ENCODE measurements around the gene ZBTB26. TPM values are rescaled to one million over a fixed set of nuclear protein-coding genes. Genes with fewer than 3 reads are reported as not detected.
A peak's percentile ranks its signal among the peaks of the same experiment; 100 is the strongest.

The ZBTB26 gene
- 6.0 and 6.3 TPM in 2 replicates for total RNA-seq

DNA sequence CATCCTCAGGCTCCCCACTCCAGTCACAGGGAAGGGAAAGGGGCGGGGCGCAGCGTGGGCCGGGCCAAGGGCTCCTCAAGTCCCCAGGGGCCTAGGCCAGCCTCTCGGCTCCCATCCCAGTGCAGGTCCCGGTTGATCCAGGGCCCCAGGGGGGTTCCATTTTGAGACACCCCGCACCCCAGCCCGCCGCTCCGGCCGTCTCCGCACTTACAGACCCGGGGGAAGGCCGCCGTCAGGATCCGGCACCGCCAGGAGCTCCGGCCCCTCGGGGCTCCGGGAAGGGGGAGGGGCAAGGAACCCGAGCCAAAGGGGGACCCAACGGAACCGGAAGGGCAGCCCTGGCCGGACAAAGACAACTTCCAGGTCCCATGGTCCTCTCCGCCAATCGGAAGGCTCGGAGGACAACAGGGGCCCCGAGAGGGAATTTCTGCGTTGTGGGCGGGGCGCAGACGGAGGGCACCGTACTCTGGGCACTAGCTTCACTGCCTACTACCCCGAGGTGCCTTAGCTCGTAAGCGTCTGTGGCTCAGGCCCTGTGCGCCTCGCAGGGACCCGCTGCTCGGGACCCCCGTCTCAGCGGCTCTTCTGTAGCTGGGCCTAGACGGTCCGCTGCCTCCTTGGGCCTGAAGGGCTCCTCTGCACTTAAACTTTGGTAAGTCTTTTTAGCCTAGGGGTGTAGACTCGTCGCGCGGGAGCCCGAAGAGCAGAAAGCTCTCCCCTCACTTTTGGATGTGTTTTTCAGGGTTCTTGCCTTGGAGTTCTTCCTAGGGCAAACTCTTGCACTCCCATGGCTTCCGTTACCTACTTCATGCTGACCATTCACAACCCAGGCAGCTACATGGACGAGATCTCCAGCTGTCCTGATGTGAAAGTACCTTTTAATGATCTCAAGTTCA lies at the start of gene ZBTB26:
Gene ZBTB26, minus strand, starts transcription at position 287 of the 896 bp plus-strand sequence. CDS start 11,578 bp downstream, outside the sequence.

GRCh38 chr9:122940749-122941581 lies 9.7 kb upstream of the ZBTB26 start, which contains the start of gene RABGAP1:
Gene RABGAP1, plus strand, starts transcription at chr9:122941020. Its CDS starts 16,040 bp downstream, at chr9:122957060.

DNA sequence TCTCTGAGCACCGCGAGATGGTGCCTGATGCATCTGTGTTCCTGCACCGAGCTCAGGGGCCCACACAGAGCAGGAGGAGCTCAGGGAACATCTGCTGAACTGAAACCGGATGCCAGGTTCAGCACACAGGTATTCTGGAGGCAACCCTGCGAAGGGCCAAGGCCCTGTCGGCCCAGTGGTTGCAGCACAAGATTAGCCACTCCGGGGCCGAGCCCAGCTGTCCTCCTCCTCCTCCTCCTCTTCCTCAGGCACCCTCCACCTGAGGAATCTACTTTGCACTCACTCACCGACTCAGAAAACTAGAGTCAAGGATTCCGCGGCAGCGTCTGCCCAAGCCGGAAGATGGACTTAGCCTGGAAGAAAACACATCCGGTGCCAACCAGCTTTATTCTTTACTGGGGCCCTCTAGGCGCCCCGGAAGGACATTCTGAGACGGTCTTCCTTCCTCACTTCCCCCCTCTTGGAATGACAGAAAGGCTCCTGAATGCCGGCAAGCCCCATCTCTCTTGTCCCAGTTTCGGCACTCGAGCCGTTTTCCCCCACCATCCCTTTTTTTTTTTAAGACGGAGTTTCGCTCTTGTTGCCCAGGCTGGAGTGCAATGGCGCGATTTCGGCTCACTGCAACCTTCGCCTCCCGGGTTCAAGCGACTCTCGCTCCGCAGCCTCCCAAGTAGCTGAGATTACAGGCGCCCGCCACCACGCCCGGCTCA lies 18.2 kb downstream of the ZBTB26 start, which contains the start of gene ZBTB6:
Gene ZBTB6, minus strand, starts transcription at position 360 of the 710 bp plus-strand sequence. CDS start 1,251 bp downstream, outside the sequence.

GRCh38 chr9:122904823-122905710 lies 26.2 kb downstream of the ZBTB26 start, which contains the start of gene RC3H2:
Gene RC3H2, minus strand, starts transcription at chr9:122905359. Its CDS starts 7,850 bp downstream, at chr9:122897509.

Small RNAs within 50 kb of the gene (small RNA-seq; reads per million reads assigned to genes)
- gene RNY1P15 (not detected), gene SNORD90 (254 reads per million, percentile 99 among the genes with 10 or more reads in this experiment)

Other genes with a start within 250 kb of the ZBTB26 start
- gene OR1L4, start 207.5 kb downstream of the ZBTB26 start, total RNA-seq: not detected in 2 replicates
- gene OR1L6, start 189.2 kb downstream of the ZBTB26 start, total RNA-seq: not detected in 2 replicates
- not detected in 2 replicates for gene OR5C1, start 142.6 kb downstream of the ZBTB26 start, total RNA-seq
- not detected in 2 replicates for gene OR1K1, start 131.4 kb downstream of the ZBTB26 start, total RNA-seq
- gene PDCL, start 102.9 kb downstream of the ZBTB26 start, total RNA-seq: 46.6 and 53.5 TPM in 2 replicates
- 77.5 and 85.1 TPM in 2 replicates for gene RC3H2, start 26.2 kb downstream of the ZBTB26 start, total RNA-seq
- 13.2 and 16.5 TPM in 2 replicates for gene ZBTB6, start 18.2 kb downstream of the ZBTB26 start, total RNA-seq
- gene RABGAP1, start 9.5 kb upstream of the ZBTB26 start, total RNA-seq: 57.8 and 58.8 TPM in 2 replicates
- gene GPR21, start 102.2 kb upstream of the ZBTB26 start, total RNA-seq: 1.2 and 1.8 TPM in 2 replicates